Tibial artery (tissue), 4 donors: Measurements from ENCODE around the gene PDZRN4.
A peak's percentile ranks its signal among the peaks of the same experiment; 100 is the strongest.
"Not testable (repeated sequence)": the region's sequence is repeated elsewhere in the genome, so short reads cannot be mapped to it uniquely, and the experiment has no call there.

ENCODE experiments used
- DNase-seq, 2 donors: peaks; one replicate each; pipeline ENCODE4 v3.0.0-alpha.2; 2019
- H3K27ac ChIP-seq, 2 donors: fragments of 200-600 bp; sonication (generic) in 1 of 2; 1 replicate in 1 of 2; 2 replicates in 1 of 2; pipeline ENCODE4 v1.5.1; 2018 to 2019; ENCODE audit warnings: mild to moderate bottlenecking in 1 of 2
- H3K27me3 ChIP-seq, 2 donors: fragments of 200-600 bp; sonication (generic) in 1 of 2; one replicate each; pipeline versions ENCODE4 v1.5.1 to v1.6.0; 2016 to 2019
- H3K36me3 ChIP-seq, 3 donors: fragments of 200-600 bp; sonication (generic) in 2 of 3; one replicate each; pipeline ENCODE4 v1.5.1; 2016 to 2019; ENCODE audit warnings: mild to moderate bottlenecking in 2 of 3
- H3K4me1 ChIP-seq, 4 donors: fragments of 200-600 bp; sonication (generic) in 2 of 4; 1 replicate in 3 of 4; 2 replicates in 1 of 4; pipeline ENCODE4 v1.5.1; 2016 to 2019
- H3K4me3 ChIP-seq, 2 donors: fragments of 200-600 bp; sonication (generic) in 1 of 2; 1 replicate in 1 of 2; 2 replicates in 1 of 2; pipeline ENCODE4 v1.5.1; 2018 to 2019; ENCODE audit warnings: mild to moderate bottlenecking in 2 of 2
- H3K9me3 ChIP-seq, 3 donors: fragments of 200-600 bp; sonication (generic) in 1 of 3; one replicate each; pipeline ENCODE4 v1.5.1; 2016 to 2019
- intact Hi-C: fragments of 100-400 bp; cut with DNase I; formaldehyde crosslinking; loops from one replicate; pipeline ENCODE4 v1.15.0; 2023; ENCODE audit warnings: low total_unique reads
- TF ChIP-seq, protein P1 (sequence below), 2 experiments: fragments of 200-600 bp in 1 of 2; fragments of 450-650 bp in 1 of 2; IDR thresholded peaks; one replicate each; pipeline ENCODE4 v1.5.1; 2017 to 2019; ENCODE audit warnings: antibody characterized with exemption in 2 of 2, mild to moderate bottlenecking in 1 of 2, moderate library complexity in 1 of 2

Gene PDZRN4

DNA sequence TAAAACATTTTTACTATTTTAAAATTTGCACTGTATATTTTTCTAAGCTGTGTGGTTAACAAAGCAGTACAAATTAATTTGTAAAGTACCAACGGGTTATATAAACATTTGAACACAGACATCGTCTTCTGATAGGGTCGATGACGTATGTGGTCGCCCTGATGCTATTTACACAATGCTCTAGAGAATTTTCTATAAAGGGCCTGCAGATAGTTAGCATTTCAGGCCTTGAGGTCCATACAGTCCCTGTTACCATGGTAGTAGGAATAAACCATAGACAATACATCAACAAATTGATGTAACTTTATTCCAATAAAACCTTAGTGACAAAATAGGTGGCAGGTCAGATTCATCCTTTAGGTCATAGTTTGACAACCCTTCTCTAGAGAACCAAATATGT lies 25.7 kb upstream of the PDZRN4 start:
- Histone ChIP-seq H3K4me1 (peaks cover 0 to 15% (median 6%) of the 10 kb centered on the region in 4 donors), H3K27me3 (no peaks in the 10 kb centered on the region), H3K4me3 (no peak overlapping the region), H3K27ac (no peak overlapping the region), H3K36me3 (no peaks in the 10 kb centered on the region), H3K9me3 (no peaks in the 10 kb centered on the region)
- intact Hi-C loops, result no loop called here
- DNase-seq, result no peak
- TF ChIP-seq, protein P1, sequence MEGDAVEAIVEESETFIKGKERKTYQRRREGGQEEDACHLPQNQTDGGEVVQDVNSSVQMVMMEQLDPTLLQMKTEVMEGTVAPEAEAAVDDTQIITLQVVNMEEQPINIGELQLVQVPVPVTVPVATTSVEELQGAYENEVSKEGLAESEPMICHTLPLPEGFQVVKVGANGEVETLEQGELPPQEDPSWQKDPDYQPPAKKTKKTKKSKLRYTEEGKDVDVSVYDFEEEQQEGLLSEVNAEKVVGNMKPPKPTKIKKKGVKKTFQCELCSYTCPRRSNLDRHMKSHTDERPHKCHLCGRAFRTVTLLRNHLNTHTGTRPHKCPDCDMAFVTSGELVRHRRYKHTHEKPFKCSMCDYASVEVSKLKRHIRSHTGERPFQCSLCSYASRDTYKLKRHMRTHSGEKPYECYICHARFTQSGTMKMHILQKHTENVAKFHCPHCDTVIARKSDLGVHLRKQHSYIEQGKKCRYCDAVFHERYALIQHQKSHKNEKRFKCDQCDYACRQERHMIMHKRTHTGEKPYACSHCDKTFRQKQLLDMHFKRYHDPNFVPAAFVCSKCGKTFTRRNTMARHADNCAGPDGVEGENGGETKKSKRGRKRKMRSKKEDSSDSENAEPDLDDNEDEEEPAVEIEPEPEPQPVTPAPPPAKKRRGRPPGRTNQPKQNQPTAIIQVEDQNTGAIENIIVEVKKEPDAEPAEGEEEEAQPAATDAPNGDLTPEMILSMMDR (IDR thresholded peaks at IDR 0.05), result no peak

DNA sequence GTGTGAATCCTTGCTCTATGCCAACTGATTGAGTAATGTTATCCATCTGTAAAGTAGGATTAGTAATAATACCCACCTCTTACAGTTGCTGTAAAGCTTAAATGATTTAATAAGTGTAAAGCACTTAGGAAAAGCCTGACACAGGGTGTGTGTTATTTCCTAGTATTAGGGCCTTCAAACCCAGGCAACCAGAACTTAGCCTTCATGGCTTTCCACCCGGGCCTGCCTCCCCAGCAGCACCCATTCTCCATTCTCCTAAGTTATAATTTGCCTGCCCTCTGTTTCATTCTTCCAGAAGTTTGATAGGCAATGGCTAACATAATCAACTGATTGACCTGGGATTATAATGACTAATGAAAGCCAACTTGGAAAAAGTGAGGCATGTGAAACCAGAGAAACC lies 20.4 kb upstream of the PDZRN4 start:
- TF ChIP-seq, protein P1 (IDR thresholded peaks at IDR 0.05), result no peak
- DNase-seq, result no peak

DNA sequence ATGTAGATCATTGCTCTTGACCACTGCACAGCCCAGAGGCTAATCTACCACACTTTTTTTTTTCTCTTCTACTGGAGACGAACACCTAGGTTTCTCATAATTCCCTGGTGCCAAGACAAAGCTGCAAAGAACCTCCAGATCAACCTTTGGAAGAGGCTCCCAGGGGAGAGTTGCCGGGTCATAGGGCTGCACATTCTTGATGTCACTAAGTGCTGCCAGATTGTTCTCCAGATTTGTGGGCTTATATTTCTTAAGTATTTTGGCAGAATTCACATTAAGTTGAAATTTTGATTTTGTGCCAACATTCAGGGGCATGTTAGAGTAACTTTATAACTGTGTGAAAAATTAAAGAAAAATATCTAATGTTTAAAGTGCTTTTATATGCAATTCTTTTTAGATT lies 13.5 kb upstream of the PDZRN4 start:
- no peaks in the 10 kb centered on the region for H3K27me3 ChIP-seq
- intact Hi-C loops, result no loop called here
- no peaks in the 10 kb centered on the region for H3K36me3 ChIP-seq
- TF ChIP-seq, protein P1 (IDR thresholded peaks at IDR 0.05), result no peak
- H3K4me3 ChIP-seq, result no peak overlapping the region
- H3K4me1 ChIP-seq, result peaks cover 0 to 10% (median 2%) of the 10 kb centered on the region in 4 donors
- H3K27ac ChIP-seq, result no peak overlapping the region
- no peaks in the 10 kb centered on the region for H3K9me3 ChIP-seq
- no peak for DNase-seq

More for the DNA sequence above, 20.4 kb upstream of the PDZRN4 start:
- H3K27ac ChIP-seq, result no peak overlapping the region
- no peaks in the 10 kb centered on the region for H3K27me3 ChIP-seq
- H3K9me3 ChIP-seq, result no peaks in the 10 kb centered on the region
- no peaks in the 10 kb centered on the region for H3K36me3 ChIP-seq
- H3K4me1 ChIP-seq, result peaks cover 0 to 10% (median 4%) of the 10 kb centered on the region in 4 donors
- intact Hi-C loops, result no loop called here
- H3K4me3 ChIP-seq, result no peak overlapping the region

DNA sequence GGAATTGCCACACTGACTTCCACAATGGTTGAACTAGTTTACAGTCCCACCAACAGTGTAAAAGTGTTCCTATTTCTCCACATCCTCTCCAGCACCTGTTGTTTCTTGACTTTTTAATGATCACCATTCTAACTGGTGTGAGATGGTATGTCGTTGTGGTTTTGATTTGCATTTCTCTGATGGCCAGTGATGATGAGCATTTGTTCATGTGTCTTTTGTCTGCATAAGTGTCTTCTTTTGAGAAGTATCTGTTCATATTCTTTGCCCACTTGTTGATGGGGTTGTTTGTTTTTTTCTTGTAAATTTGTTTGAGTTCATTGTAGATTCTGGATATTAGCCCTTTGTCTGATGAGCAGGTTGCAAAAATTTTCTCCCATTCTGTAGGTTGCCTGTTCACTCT lies 8.6 kb upstream of the PDZRN4 start:
- H3K9me3 ChIP-seq, H3K27me3 ChIP-seq, H3K27ac ChIP-seq, DNase-seq, H3K36me3 ChIP-seq, intact Hi-C loops, H3K4me3 ChIP-seq, H3K4me1 ChIP-seq: not testable (repeated sequence)

DNA sequence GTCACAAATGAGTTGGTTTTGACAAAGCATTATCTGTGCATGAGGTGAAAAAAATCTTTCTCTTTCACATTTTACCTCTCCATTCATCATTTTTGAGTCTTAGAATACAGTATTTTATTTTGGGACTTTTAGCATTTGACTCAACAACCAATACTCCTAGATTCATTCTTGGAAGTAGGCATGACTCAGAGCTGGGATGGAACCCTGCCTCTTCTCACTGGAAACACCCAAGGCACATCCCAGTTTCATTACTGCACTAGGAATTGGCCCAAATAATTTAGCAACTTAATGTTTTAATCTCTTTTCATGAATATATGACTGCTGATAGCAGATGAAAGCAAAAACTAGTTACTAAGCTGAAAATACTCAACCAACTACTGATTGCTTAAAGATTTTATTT lies 3.3 kb upstream of the PDZRN4 start:
- TF ChIP-seq, protein P1 (IDR thresholded peaks at IDR 0.05), result no peak
- DNase-seq, result peak in 1 of 2 donors; percentile 29
- no peaks in the 10 kb centered on the region for H3K27me3 ChIP-seq
- no peaks in the 10 kb centered on the region for H3K9me3 ChIP-seq
- H3K4me1 ChIP-seq, result peaks cover 0 to 31% (median 3%) of the 10 kb centered on the region in 4 donors
- H3K4me3 ChIP-seq, result no peak overlapping the region
- peak overlapping the region in 1 of 2 donors; percentile 92 for H3K27ac ChIP-seq
- intact Hi-C loops, result no loop called here
- no peaks in the 10 kb centered on the region for H3K36me3 ChIP-seq

DNA sequence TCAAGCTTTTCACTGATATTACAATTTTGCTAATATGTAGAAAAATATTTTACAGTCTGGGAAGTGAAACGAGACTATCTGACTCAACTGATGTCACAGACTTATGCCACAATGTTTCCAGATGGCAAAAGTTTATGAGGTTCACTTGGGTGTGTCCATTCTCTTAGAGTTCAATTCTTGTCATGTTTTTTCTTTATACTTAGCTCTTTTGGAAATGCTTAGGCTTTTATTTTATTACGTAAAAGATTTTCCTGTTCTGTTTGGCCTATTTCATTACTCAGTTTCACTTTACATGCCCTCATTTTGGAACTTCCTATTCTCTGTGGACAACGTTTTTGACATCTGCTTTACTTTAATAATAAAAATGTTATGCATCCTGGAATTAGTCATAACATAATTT lies 2.1 kb upstream of the PDZRN4 start:
- TF ChIP-seq, protein P1 (IDR thresholded peaks at IDR 0.05), result no peak
- no peaks in the 10 kb centered on the region for H3K9me3 ChIP-seq
- H3K4me3 ChIP-seq, result no peak overlapping the region
- peak overlapping the region in 1 of 2 donors; percentile 92 for H3K27ac ChIP-seq
- H3K36me3 ChIP-seq, result no peaks in the 10 kb centered on the region
- H3K4me1 ChIP-seq, result peaks cover 0 to 38% (median 4%) of the 10 kb centered on the region in 4 donors
- H3K27me3 ChIP-seq, result no peaks in the 10 kb centered on the region
- DNase-seq, result no peak
- intact Hi-C loops, result no loop called here
